ENCODE measurements around the gene NOTCH2. TPM values are rescaled to one million over a fixed set of nuclear protein-coding genes. Genes with fewer than 3 reads are reported as not detected.
"Not testable (repeated sequence)": the region's sequence is repeated elsewhere in the genome, so short reads cannot be mapped to it uniquely, and the experiment has no call there.

The NOTCH2 gene
- total RNA-seq, 3 donors from 2014 or later, result 106 to 148 (median 123) TPM

- H3K4me1 ChIP-seq; H3K9me3 ChIP-seq; H3K4me3 ChIP-seq; H3K36me3 ChIP-seq; H3K27ac ChIP-seq; H3K27me3 ChIP-seq; intact Hi-C loops (cut with DNase I; ENCODE audit: low total_unique reads): not testable (repeated sequence)
- TF ChIP-seq CTCF (IDR thresholded peaks at IDR 0.05), result peak in 1 of 3 donors; percentile 10
- DNase-seq (ENCODE audit: low spot score in 2 of 2), result peak in 1 of 2 donors; percentile 17
Measured at GRCh38 chr1:120014978-120015377, 54.5 kb downstream of the NOTCH2 start.

- intact Hi-C loops (cut with DNase I; ENCODE audit: low total_unique reads); H3K4me3 ChIP-seq; H3K36me3 ChIP-seq; H3K27ac ChIP-seq; H3K27me3 ChIP-seq; H3K4me1 ChIP-seq; DNase-seq (ENCODE audit: low spot score in 2 of 2); H3K9me3 ChIP-seq: not testable (repeated sequence)
Measured at GRCh38 chr1:120008320-120008719, 61.1 kb downstream of the NOTCH2 start.

- intact Hi-C loops (cut with DNase I; ENCODE audit: low total_unique reads); H3K27ac ChIP-seq; H3K4me1 ChIP-seq; H3K36me3 ChIP-seq; H3K9me3 ChIP-seq; H3K27me3 ChIP-seq; H3K4me3 ChIP-seq; DNase-seq (ENCODE audit: low spot score in 2 of 2): not testable (repeated sequence)
Measured at GRCh38 chr1:120007850-120008249, 61.6 kb downstream of the NOTCH2 start.

- intact Hi-C loops (cut with DNase I; ENCODE audit: low total_unique reads); DNase-seq (ENCODE audit: low spot score in 2 of 2); H3K9me3 ChIP-seq; H3K36me3 ChIP-seq; H3K27me3 ChIP-seq; H3K27ac ChIP-seq; H3K4me1 ChIP-seq; H3K4me3 ChIP-seq: not testable (repeated sequence)
Measured at GRCh38 chr1:120001035-120001434, 68.4 kb downstream of the NOTCH2 start.

GRCh38 chr1:119996731-119997312 is 72.6 kb downstream of the NOTCH2 start:
- H3K27me3 ChIP-seq; H3K36me3 ChIP-seq; H3K4me3 ChIP-seq; H3K4me1 ChIP-seq; intact Hi-C loops (cut with DNase I; ENCODE audit: low total_unique reads); H3K9me3 ChIP-seq: not testable (repeated sequence)
- peak overlapping the region in 1 of 2 donors; percentile 69 for H3K27ac ChIP-seq
- peak; percentile 41 to 52 for DNase-seq (ENCODE audit: low spot score in 2 of 2)

- DNase-seq (ENCODE audit: low spot score in 2 of 2); intact Hi-C loops (cut with DNase I; ENCODE audit: low total_unique reads); H3K4me1 ChIP-seq; H3K27ac ChIP-seq; H3K4me3 ChIP-seq; H3K36me3 ChIP-seq; H3K9me3 ChIP-seq; H3K27me3 ChIP-seq: not testable (repeated sequence)
Measured at GRCh38 chr1:119995975-119996374, 73.5 kb downstream of the NOTCH2 start.

GRCh38 chr1:119988306-119989062 is 81.0 kb downstream of the NOTCH2 start:
- H3K4me1 ChIP-seq, result no peaks in the 10 kb centered on the region
- TF ChIP-seq CTCF (IDR thresholded peaks at IDR 0.05), result no peak
- no peak for TF ChIP-seq POLR2A (IDR thresholded peaks at IDR 0.05)
- TF ChIP-seq POLR2AphosphoS5 (IDR thresholded peaks at IDR 0.05), result no peak
- no peaks in the 10 kb centered on the region for H3K36me3 ChIP-seq
- no peaks in the 10 kb centered on the region for H3K27me3 ChIP-seq
- intact Hi-C loops (cut with DNase I; ENCODE audit: low total_unique reads), result no loop called here
- H3K4me3 ChIP-seq, result no peak overlapping the region
- no peak for DNase-seq (ENCODE audit: low spot score in 2 of 2)
- no peaks in the 10 kb centered on the region for H3K9me3 ChIP-seq
- H3K27ac ChIP-seq, result peak overlapping the region in 1 of 2 donors; percentile 52

- peak overlapping the region; percentile 29 to 52 for H3K27ac ChIP-seq
- TF ChIP-seq POLR2A (IDR thresholded peaks at IDR 0.05) (no peak), CTCF (IDR thresholded peaks at IDR 0.05) (no peak), POLR2AphosphoS5 (IDR thresholded peaks at IDR 0.05) (no peak)
- no peaks in the 10 kb centered on the region for H3K27me3 ChIP-seq
- no peaks in the 10 kb centered on the region for H3K36me3 ChIP-seq
- no peak overlapping the region for H3K4me3 ChIP-seq
- H3K9me3 ChIP-seq, result no peaks in the 10 kb centered on the region
- no peak for DNase-seq (ENCODE audit: low spot score in 2 of 2)
- H3K4me1 ChIP-seq, result no peaks in the 10 kb centered on the region
- intact Hi-C loops (cut with DNase I; ENCODE audit: low total_unique reads), result no loop called here
Measured at GRCh38 chr1:119987686-119988085, 81.8 kb downstream of the NOTCH2 start.

All from breast epithelium (tissue), 4 donors.